ENCODE data around the gene NDUFS3.

Gene NDUFS3

DNA sequence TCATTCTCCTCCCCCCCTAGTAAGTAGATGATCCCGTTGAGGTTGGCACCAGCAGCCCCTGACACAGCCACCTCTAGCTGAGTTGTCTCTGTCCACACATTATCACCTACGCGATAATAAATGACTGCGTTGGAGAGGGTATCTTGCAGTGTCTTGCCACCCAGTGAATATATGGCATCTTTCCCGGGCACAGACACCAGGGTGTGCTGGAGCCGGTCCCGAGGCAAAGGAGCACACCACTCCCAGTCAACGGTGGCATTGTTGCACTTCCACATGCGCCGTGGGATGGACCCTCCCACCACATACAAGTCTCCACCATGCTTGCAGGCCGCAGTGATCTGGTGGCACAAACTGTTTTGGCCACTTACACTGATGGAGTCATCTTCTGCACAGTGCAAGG is 5.6 kb upstream of the NDUFS3 start:
- 96 to 98% methylated on average over 10 to 11 of the region's 11 CpGs for WGBS, 2 experiments (ENCODE audit: insufficient coverage in 2 of 2)

DNA sequence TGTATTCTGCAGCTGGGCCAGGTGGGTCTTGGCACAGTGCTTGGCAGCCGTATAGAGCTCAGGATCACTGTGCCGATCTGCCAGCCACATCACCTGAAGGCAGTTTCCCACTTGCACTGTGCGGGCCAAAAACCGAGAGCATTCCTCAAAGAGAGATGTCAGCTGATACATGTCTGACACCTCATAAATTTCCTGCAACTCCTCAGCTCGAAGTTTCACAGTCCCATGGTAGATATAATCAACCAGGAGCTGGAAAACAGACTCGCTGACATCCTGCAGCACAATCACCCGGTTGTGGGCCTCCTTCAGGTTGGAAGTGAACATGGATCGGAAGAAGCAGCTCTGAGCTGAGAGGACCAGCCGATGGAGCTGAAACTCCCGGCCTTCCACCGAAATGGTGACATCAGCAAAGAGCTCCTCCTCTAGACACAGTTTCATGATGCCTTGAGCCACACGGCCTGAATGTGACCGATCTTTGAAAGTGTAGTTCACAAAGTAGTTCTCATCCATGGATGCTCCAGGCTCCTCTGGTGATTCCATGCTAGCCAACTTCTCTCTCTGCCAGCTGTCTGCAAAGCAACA is 1.3 kb upstream of the NDUFS3 start:
- peaks cover 5% of the 10 kb centered on the region for H3K4me1 ChIP-seq (ENCODE audit: control insufficient read depth, insufficient read depth, low read length, poor library complexity, severe bottlenecking)
- H3K36me3 ChIP-seq (ENCODE audit: control insufficient read depth, insufficient read depth, low read length), result peaks cover 73% of the 10 kb centered on the region
- H3K9me3 ChIP-seq (ENCODE audit: control insufficient read depth, low read length), result no peaks in the 10 kb centered on the region
- 93 to 95% methylated on average over 13 of the region's 13 CpGs for WGBS, 2 experiments (ENCODE audit: insufficient coverage in 2 of 2)
- peak overlapping the region; percentile 90 for H3K27ac ChIP-seq (ENCODE audit: low read depth, low read length, severe bottlenecking)
- H3K4me3 ChIP-seq (ENCODE audit: extremely low read depth, insufficient read depth, low read length, poor library complexity, severe bottlenecking), result no peak overlapping the region

More for the DNA sequence above, 5.6 kb upstream of the NDUFS3 start:
- H3K4me1 ChIP-seq (ENCODE audit: control insufficient read depth, insufficient read depth, low read length, poor library complexity, severe bottlenecking), result peaks cover 13% of the 10 kb centered on the region
- no peaks in the 10 kb centered on the region for H3K9me3 ChIP-seq (ENCODE audit: control insufficient read depth, low read length)
- no peak overlapping the region for H3K4me3 ChIP-seq (ENCODE audit: extremely low read depth, insufficient read depth, low read length, poor library complexity, severe bottlenecking)
- no peak overlapping the region for H3K27ac ChIP-seq (ENCODE audit: low read depth, low read length, severe bottlenecking)
- H3K36me3 ChIP-seq (ENCODE audit: control insufficient read depth, insufficient read depth, low read length), result peaks cover 88% of the 10 kb centered on the region

DNA sequence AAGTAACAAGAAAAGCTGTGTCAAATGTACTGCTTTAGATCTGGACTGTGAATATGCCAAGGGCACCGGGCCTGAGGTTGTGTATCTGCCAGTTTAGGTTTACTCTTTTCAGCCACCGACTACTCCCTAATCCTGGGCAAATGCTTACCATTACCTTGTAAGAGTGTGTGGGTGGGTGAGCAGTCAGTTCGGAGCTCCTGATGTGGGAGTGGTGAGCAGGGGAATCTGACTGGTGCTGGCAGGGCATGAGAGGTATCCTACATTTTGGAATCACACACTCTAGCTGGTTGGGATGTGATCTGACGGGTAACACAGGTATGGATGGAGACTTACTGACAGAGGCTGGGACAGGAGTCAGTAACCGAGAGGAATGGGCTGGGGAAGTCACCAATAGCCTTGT is 5.0 kb downstream of the NDUFS3 start:
- no peak overlapping the region for H3K4me3 ChIP-seq (ENCODE audit: extremely low read depth, insufficient read depth, low read length, poor library complexity, severe bottlenecking)
- no peaks in the 10 kb centered on the region for H3K4me1 ChIP-seq (ENCODE audit: control insufficient read depth, insufficient read depth, low read length, poor library complexity, severe bottlenecking)
- H3K9me3 ChIP-seq (ENCODE audit: control insufficient read depth, low read length), result no peaks in the 10 kb centered on the region
- peaks cover 54% of the 10 kb centered on the region for H3K36me3 ChIP-seq (ENCODE audit: control insufficient read depth, insufficient read depth, low read length)
- WGBS, 2 experiments (ENCODE audit: insufficient coverage in 2 of 2), result 89 to 98% methylated on average over 4 to 5 of the region's 5 CpGs
- H3K27ac ChIP-seq (ENCODE audit: low read depth, low read length, severe bottlenecking), result no peak overlapping the region

DNA sequence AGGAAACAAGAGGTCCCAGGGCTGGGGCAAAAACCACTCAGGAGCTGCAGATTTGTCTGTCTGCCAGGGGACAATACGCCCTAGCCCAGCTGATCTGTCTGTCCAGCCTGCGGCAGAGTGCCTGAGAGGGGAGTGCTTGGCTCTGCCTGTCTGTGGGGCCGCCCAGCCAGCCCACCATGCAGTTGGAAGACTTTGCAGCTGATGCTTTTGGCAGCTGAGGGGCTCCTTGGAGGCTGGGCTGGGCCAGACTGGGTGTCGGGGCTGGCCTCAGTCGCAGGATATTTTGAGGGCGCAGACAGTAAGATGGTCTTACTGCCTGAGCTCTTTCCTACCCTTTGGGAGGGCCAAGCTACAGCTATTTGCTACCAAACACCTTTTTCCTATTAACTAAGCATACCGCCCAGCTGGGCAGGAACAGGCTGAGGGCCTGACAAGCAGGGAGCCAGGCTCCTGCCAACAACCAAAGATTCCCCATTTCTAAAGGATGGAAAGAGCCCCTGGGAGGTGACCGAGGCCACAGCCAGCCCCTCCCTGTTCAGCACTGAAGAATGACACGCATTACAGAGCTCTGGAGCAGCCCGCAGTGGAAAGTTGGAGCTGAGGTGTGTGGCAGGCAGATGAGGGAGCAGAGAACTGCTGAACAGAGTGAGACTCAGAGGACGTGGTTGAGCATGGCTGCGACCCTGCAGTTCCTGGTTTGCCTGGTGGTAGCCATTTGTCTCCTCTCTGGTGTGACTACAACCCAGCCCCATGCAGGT is 7.4 kb downstream of the NDUFS3 start, which contains the start of gene FAM180B:
Gene FAM180B (plus strand): TSS at position 581 of the 758 bp plus-strand sequence. CDS start 91 bp downstream, at position 672.
- Histone ChIP-seq H3K9me3 (ENCODE audit: control insufficient read depth, low read length) (no peaks in the 10 kb centered on the region), H3K4me1 (ENCODE audit: control insufficient read depth, insufficient read depth, low read length, poor library complexity, severe bottlenecking) (no peaks in the 10 kb centered on the region), H3K27ac (ENCODE audit: low read depth, low read length, severe bottlenecking) (peak within 1 kb of the TSS; percentile 3), H3K36me3 (ENCODE audit: control insufficient read depth, insufficient read depth, low read length) (peaks cover 42% of the 10 kb centered on the region), H3K4me3 (ENCODE audit: extremely low read depth, insufficient read depth, low read length, poor library complexity, severe bottlenecking) (no peak within 1 kb of the TSS)
- WGBS, 2 experiments (ENCODE audit: insufficient coverage in 2 of 2), result 89 to 90% methylated on average over 10 to 12 of the region's 12 CpGs

DNA sequence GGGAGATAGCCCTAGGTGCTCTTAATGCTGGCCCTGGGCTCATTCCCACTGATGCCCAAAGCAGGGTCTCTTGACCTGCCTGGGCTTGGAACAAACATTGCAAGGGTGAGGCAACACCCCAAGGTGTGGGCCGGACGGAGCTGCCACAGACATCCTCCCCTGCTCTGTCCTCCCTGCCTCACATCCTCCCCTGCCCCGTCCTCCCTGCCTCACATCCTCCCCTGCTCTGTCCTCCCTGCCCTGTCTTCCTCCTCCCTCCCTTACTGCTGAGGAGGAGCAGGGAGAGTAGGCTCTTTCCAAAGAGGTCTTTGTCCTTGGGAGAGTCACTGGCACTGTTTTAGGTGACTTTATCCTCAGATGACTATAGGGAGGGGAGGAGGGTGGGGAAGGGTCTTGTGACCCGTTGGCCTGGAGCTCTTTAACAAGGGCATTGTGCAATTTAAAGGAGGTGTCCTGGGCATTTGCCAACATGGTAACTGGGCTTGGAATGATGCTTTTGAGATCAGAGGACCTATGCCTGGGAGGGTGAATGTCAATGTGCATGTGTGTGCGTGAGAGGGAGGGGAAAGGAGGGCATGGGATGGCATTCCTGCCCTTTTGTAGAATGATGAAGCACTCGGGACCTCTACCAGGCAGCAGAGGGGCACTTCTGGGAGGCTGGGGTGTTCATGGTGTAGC is 8.3 kb downstream of the NDUFS3 start:
- H3K27ac ChIP-seq (ENCODE audit: low read depth, low read length, severe bottlenecking), result no peak overlapping the region
- no peaks in the 10 kb centered on the region for H3K9me3 ChIP-seq (ENCODE audit: control insufficient read depth, low read length)
- no peaks in the 10 kb centered on the region for H3K4me1 ChIP-seq (ENCODE audit: control insufficient read depth, insufficient read depth, low read length, poor library complexity, severe bottlenecking)
- WGBS, 2 experiments (ENCODE audit: insufficient coverage in 2 of 2), result 91 to 95% methylated on average over 5 of the region's 6 CpGs
- peaks cover 33% of the 10 kb centered on the region for H3K36me3 ChIP-seq (ENCODE audit: control insufficient read depth, insufficient read depth, low read length)
- no peak overlapping the region for H3K4me3 ChIP-seq (ENCODE audit: extremely low read depth, insufficient read depth, low read length, poor library complexity, severe bottlenecking)

DNA sequence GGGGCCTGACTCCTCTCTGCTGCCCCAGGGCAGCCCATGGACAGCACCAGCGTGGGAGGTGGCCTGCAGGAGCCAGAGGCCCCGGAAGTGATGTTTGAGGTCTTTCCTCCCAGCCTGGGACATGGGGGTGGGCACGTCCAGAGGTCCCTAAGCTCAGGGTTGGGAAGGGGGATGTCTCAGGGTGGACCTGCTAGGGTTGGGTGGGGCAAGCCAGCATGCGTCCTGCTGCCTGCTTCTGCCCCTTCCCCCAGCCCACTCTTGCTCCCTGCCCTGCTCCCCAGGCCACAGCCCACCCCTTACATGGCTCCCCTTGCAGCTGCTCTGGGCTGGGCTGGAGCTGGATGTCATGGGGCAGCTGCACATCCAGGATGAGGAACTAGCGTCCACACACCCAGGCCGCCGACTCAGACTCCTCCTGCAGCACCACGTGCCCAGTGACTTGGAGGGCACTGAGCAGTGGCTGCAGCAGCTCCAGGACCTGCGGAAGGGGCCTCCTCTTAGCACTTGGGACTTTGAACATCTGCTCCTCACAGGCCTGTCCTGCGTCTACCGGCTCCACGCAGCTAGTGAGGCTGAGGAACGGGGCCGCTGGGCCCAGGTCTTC is 9.0 kb downstream of the NDUFS3 start:
- H3K4me1 ChIP-seq (ENCODE audit: control insufficient read depth, insufficient read depth, low read length, poor library complexity, severe bottlenecking), result no peaks in the 10 kb centered on the region
- H3K4me3 ChIP-seq (ENCODE audit: extremely low read depth, insufficient read depth, low read length, poor library complexity, severe bottlenecking), result no peak overlapping the region
- no peak overlapping the region for H3K27ac ChIP-seq (ENCODE audit: low read depth, low read length, severe bottlenecking)
- H3K36me3 ChIP-seq (ENCODE audit: control insufficient read depth, insufficient read depth, low read length), result peaks cover 26% of the 10 kb centered on the region
- H3K9me3 ChIP-seq (ENCODE audit: control insufficient read depth, low read length), result no peaks in the 10 kb centered on the region
- 92 to 94% methylated on average over 11 to 12 of the region's 14 CpGs for WGBS, 2 experiments (ENCODE audit: insufficient coverage in 2 of 2)

DNA sequence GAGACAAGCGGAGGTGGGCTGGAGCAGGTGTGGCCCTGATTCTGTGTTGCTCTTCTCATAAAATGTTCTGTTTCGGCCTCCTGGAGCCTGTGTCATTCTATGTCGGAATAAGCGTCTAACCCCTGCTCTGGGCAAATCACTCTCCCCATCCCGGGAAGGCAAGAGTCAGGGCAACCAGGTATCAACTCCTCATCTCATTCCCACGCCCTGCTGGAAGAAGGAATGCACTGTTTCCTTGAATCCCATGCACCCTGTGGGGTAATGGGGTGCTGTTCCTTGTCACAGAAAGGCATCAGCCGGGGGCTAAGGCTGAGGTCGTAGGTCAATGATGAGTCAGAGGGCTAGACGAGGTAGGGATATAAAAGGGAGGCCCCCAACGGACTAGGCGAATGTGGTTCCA is 10.2 kb downstream of the NDUFS3 start:
- Histone ChIP-seq H3K4me1 (ENCODE audit: control insufficient read depth, insufficient read depth, low read length, poor library complexity, severe bottlenecking) (peaks cover 5% of the 10 kb centered on the region), H3K27ac (ENCODE audit: low read depth, low read length, severe bottlenecking) (no peak overlapping the region), H3K36me3 (ENCODE audit: control insufficient read depth, insufficient read depth, low read length) (peaks cover 13% of the 10 kb centered on the region), H3K4me3 (ENCODE audit: extremely low read depth, insufficient read depth, low read length, poor library complexity, severe bottlenecking) (no peak overlapping the region), H3K9me3 (ENCODE audit: control insufficient read depth, low read length) (no peaks in the 10 kb centered on the region)
- 89 to 96% methylated on average over 6 to 7 of the region's 11 CpGs for WGBS, 2 experiments (ENCODE audit: insufficient coverage in 2 of 2)

DNA sequence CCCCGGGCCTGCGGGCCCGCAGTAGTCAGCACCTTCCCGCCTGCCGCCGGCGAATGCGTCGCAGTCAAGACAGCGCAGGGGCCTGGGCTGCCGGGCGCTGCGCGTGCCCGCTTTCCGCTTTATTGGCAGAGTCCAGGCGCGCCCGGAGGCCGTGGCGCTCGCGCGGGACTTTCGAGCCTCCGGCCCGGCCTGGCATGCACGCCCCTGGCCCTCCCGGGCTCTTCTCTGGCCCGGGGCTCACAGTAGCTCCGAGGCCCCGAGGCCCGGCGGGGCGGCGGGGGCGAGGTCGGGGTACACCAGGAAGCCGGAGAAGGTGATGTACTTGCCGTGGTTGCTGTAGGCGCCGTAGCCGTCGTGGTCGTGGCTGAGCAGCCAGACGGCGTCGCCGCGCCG is 10.7 kb downstream of the NDUFS3 start:
- 95 to 98% methylated on average over 48 to 51 of the region's 51 CpGs for WGBS, 2 experiments (ENCODE audit: insufficient coverage in 2 of 2)
- no peak overlapping the region for H3K4me3 ChIP-seq (ENCODE audit: extremely low read depth, insufficient read depth, low read length, poor library complexity, severe bottlenecking)
- H3K27ac ChIP-seq (ENCODE audit: low read depth, low read length, severe bottlenecking), result no peak overlapping the region
- H3K9me3 ChIP-seq (ENCODE audit: control insufficient read depth, low read length), result no peaks in the 10 kb centered on the region
- H3K4me1 ChIP-seq (ENCODE audit: control insufficient read depth, insufficient read depth, low read length, poor library complexity, severe bottlenecking), result peaks cover 5% of the 10 kb centered on the region
- H3K36me3 ChIP-seq (ENCODE audit: control insufficient read depth, insufficient read depth, low read length), result peaks cover 9% of the 10 kb centered on the region

DNA sequence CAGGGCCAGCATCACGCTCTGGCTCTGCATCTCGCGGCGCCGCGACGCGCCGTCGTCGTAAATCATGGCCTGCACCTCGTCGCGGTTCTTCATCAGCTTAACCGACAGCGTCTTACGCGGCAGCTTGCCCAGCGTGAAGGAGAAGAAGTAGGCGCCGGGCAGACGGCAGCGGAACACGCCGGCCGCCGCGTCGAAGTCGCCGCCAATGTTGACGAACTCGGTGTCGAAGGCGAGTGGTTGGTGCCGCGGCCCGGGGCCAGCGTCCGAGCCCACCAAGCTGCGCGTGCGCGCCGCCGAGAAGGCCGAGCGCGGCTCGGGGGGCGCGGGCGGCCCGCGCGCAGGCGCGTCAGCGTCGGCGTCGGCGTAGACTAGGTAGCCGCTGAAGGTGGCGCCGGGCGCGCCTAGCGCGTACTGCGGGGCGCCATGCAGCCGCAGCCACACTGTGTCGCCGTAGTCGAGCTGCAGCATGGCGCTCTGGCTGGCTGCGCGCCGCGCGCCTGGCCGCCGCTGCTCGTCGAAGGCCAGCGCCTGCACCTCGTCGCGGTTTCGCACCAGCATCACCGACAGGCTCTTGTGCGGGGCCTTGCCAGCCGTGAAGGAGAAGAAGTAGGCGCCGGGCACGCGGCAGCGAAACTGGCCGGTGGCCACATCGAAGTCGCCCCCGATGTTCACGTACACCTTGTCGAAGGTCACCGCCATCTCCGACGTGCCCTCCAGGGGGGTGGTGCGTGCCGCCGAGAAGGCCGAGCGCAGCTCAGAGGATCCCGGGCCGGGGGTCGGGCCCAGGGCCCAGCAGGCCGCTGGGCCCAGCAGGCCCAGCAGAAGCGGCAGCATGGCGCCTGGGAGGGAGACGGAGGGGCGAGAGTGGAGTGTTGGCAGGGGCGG is 11.3 kb downstream of the NDUFS3 start:
- H3K36me3 ChIP-seq (ENCODE audit: control insufficient read depth, insufficient read depth, low read length), result peaks cover 3% of the 10 kb centered on the region
- WGBS, 2 experiments (ENCODE audit: insufficient coverage in 2 of 2), result 97 to 98% methylated on average over 104 to 121 of the region's 122 CpGs
- H3K4me1 ChIP-seq (ENCODE audit: control insufficient read depth, insufficient read depth, low read length, poor library complexity, severe bottlenecking), result peaks cover 5% of the 10 kb centered on the region
- H3K9me3 ChIP-seq (ENCODE audit: control insufficient read depth, low read length), result no peaks in the 10 kb centered on the region
- no peak overlapping the region for H3K4me3 ChIP-seq (ENCODE audit: extremely low read depth, insufficient read depth, low read length, poor library complexity, severe bottlenecking)
- H3K27ac ChIP-seq (ENCODE audit: low read depth, low read length, severe bottlenecking), result no peak overlapping the region

DNA sequence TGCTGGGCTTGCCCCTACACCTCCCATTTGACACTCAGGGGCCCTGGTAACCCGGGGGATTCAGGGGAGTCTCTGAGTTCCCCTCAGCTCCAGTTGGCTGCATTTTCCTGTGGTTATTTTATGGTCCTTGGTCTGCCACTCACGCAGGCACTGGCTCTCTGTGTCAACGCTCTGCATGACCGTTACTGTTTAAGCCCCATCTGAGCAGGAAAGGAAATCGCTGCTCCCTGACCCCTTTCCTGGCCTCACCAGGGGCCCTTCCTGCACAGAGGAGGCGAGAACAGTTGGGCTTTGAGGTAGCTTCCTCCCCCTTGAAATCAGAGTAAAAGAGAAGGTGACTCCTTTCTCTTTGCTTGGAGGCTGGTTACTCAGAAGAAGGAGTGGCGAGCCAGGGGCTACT is 12.9 kb downstream of the NDUFS3 start:
- peak overlapping the region; percentile 45 for H3K27ac ChIP-seq (ENCODE audit: low read depth, low read length, severe bottlenecking)
- H3K9me3 ChIP-seq (ENCODE audit: control insufficient read depth, low read length), result no peaks in the 10 kb centered on the region
- 51 to 56% methylated on average over 6 to 7 of the region's 7 CpGs for WGBS, 2 experiments (ENCODE audit: insufficient coverage in 2 of 2)
- no peaks in the 10 kb centered on the region for H3K36me3 ChIP-seq (ENCODE audit: control insufficient read depth, insufficient read depth, low read length)
- H3K4me3 ChIP-seq (ENCODE audit: extremely low read depth, insufficient read depth, low read length, poor library complexity, severe bottlenecking), result no peak overlapping the region
- peaks cover 5% of the 10 kb centered on the region for H3K4me1 ChIP-seq (ENCODE audit: control insufficient read depth, insufficient read depth, low read length, poor library complexity, severe bottlenecking)

Measured in mesodermal cell (in vitro differentiated cells).